ENCODE results near the gene NDRG4. TPM values are rescaled to one million over a fixed set of nuclear protein-coding genes. Genes with fewer than 3 reads are reported as not detected.

The NDRG4 gene
- total RNA-seq, 1 experiment from 2014 or later = 8.6 TPM

DNA sequence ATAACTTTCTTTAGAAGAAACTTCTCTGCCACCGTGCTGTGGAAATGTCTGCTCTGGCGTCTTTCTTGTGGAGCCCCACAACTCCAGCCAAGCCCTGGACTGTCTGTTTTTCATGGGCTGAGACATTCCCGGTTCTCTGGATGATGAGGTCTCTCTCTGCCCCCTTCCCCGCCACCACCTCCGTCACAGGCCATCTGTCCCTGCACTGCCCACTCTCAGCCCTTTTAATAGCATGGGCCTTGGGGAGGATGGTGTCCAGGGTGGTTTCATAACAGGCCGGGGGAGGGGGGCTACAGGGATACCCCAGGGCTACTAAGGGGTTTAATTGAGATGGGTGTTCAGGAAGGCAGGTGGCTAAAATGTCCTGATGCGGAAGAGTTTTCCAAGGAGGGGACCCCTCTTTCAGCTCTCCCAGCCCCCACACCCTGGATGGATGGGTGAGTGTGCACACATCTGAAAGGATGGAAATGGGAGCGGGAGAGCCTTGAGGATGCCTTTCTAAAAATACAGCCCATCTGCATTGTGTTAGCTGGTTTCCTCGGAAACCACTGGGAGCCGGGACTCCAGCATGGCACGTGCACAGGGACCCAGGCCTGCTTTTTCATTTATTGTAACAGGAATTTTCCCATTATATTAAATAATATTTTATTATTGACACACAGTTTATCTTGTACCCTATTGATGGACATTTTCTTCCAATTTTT is 14.6 kb upstream of the NDRG4 start (continued):
- TF ChIP-seq, protein P1, sequence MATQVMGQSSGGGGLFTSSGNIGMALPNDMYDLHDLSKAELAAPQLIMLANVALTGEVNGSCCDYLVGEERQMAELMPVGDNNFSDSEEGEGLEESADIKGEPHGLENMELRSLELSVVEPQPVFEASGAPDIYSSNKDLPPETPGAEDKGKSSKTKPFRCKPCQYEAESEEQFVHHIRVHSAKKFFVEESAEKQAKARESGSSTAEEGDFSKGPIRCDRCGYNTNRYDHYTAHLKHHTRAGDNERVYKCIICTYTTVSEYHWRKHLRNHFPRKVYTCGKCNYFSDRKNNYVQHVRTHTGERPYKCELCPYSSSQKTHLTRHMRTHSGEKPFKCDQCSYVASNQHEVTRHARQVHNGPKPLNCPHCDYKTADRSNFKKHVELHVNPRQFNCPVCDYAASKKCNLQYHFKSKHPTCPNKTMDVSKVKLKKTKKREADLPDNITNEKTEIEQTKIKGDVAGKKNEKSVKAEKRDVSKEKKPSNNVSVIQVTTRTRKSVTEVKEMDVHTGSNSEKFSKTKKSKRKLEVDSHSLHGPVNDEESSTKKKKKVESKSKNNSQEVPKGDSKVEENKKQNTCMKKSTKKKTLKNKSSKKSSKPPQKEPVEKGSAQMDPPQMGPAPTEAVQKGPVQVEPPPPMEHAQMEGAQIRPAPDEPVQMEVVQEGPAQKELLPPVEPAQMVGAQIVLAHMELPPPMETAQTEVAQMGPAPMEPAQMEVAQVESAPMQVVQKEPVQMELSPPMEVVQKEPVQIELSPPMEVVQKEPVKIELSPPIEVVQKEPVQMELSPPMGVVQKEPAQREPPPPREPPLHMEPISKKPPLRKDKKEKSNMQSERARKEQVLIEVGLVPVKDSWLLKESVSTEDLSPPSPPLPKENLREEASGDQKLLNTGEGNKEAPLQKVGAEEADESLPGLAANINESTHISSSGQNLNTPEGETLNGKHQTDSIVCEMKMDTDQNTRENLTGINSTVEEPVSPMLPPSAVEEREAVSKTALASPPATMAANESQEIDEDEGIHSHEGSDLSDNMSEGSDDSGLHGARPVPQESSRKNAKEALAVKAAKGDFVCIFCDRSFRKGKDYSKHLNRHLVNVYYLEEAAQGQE (IDR thresholded peaks at IDR 0.05; ENCODE audit: low read depth) = no peak
- TF ChIP-seq CEBPB (IDR thresholded peaks at IDR 0.05; ENCODE audit: low read depth) = no peak
- TF ChIP-seq POLR2A (IDR thresholded peaks at IDR 0.05; ENCODE audit: borderline replicate concordance, extremely low read depth, insufficient read depth, insufficient read length) = no peak
- TF ChIP-seq EZH2 (IDR thresholded peaks at IDR 0.05) = no peak
- TF ChIP-seq YY1 (IDR thresholded peaks at IDR 0.05; ENCODE audit: extremely low read depth, insufficient replicate concordance, low read depth, low read length) = no peak

- intact Hi-C loops (cut with micrococcal nuclease) = loop anchor here (1.0 to 5.0 kb wide), 4 partner anchors 151 to 465 kb away; no protein-coding TSS in a partner anchor
- ATAC-seq (peak; percentile 95), DNase-seq (ENCODE audit: low read depth, low spot score) (peak; percentile 56)
- Histone ChIP-seq H3K79me2 (ENCODE audit: insufficient read depth, low read length) (no peaks in the 10 kb centered on the region), H3K27me3 (ENCODE audit: insufficient read depth, low read length) (no peaks in the 10 kb centered on the region), H3K9ac (ENCODE audit: low read length) (no peak overlapping the region), H3K4me2 (ENCODE audit: low read length) (peak overlapping the region; percentile 41), H3K36me3 (ENCODE audit: control insufficient read depth in 1 of 2, insufficient read depth in 2 of 2, low read length in 2 of 2) (no peaks in the 10 kb centered on the region), H3K27ac (ENCODE audit: low read depth, low read length) (no peak overlapping the region), H3K9me2 (ENCODE audit: insufficient read depth) (no peaks in the 10 kb centered on the region), H3K4me3 (replicated peaks in 1 of 2; ENCODE audit: low read depth in 1 of 2, low read length in 2 of 2) (no peak overlapping the region), H3K9me3 (ENCODE audit: control insufficient read depth in 1 of 2, insufficient read depth in 1 of 2, low read depth in 1 of 2, low read length in 2 of 2) (no peaks in the 10 kb centered on the region), H3K4me1 (ENCODE audit: control insufficient read depth in 1 of 2, insufficient read depth in 2 of 2, low read length in 2 of 2) (peaks cover 0 to 4% of the 10 kb centered on the region in 2 experiments; a peak in 3 of 4 replicates), H4K20me1 (ENCODE audit: insufficient read depth) (no peaks in the 10 kb centered on the region), H2AFZ (ENCODE audit: low read depth, low read length, poor library complexity, severe bottlenecking) (peak overlapping the region; percentile 78)
- POLR2A ChIA-PET = interaction anchor here (1.1 to 1.4 kb wide), 2 partner anchors 148 to 151 kb away, joined by 5 to 7 read pairs; no protein-coding TSS in a partner anchor
- RAD21 ChIA-PET (ENCODE audit: low non-redundant PET in 1 of 2, low total read pairs in 2 of 2, uncharacterized antibody in 2 of 2, unreplicated experiment in 2 of 2) = interaction anchor here (0.6 to 2.5 kb wide), 7 partner anchors 151 to 188 kb away, joined by 3 to 15 read pairs (median 6); no protein-coding TSS in a partner anchor
- CTCF ChIA-PET = interaction anchor here (0.6 to 5.0 kb wide), 16 partner anchors 12 to 269 kb away, joined by 3 to 92 read pairs (median 6); partner anchors contain the start of genes GINS3 and NDRG4
- TF ChIP-seq, protein P2, sequence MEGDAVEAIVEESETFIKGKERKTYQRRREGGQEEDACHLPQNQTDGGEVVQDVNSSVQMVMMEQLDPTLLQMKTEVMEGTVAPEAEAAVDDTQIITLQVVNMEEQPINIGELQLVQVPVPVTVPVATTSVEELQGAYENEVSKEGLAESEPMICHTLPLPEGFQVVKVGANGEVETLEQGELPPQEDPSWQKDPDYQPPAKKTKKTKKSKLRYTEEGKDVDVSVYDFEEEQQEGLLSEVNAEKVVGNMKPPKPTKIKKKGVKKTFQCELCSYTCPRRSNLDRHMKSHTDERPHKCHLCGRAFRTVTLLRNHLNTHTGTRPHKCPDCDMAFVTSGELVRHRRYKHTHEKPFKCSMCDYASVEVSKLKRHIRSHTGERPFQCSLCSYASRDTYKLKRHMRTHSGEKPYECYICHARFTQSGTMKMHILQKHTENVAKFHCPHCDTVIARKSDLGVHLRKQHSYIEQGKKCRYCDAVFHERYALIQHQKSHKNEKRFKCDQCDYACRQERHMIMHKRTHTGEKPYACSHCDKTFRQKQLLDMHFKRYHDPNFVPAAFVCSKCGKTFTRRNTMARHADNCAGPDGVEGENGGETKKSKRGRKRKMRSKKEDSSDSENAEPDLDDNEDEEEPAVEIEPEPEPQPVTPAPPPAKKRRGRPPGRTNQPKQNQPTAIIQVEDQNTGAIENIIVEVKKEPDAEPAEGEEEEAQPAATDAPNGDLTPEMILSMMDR (IDR thresholded peaks at IDR 0.05 in 2 of 3, conservative IDR thresholded peaks at IDR 0.05 in 1 of 3; ENCODE audit: borderline replicate concordance in 1 of 3, insufficient read depth in 1 of 3, low read depth in 2 of 3, low read length in 2 of 3) = peak; percentile 86 to 97 (median 91)
- TF ChIP-seq, protein P3, sequence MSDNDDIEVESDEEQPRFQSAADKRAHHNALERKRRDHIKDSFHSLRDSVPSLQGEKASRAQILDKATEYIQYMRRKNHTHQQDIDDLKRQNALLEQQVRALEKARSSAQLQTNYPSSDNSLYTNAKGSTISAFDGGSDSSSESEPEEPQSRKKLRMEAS (IDR thresholded peaks at IDR 0.05) = no peak
- TF ChIP-seq RAD21 (IDR thresholded peaks at IDR 0.05; ENCODE audit: low read depth) = peak; percentile 95
- TF ChIP-seq ZBTB33 (IDR thresholded peaks at IDR 0.05; ENCODE audit: extremely low read depth, insufficient replicate concordance, low read length) = no peak
- BruUV-seq (replicated peaks) = no TSS peak
Observed at GRCh38 chr16:58487566-58488351, 12.2 kb upstream of the NDRG4 start.

Measured in HCT116 (cell line).